ENCODE results near the gene VWA7. TPM values are rescaled to one million over a fixed set of nuclear protein-coding genes. Genes with fewer than 3 reads are reported as not detected.
"Not testable (repeated sequence)": the region's sequence is repeated elsewhere in the genome, so short reads cannot be mapped to it uniquely, and the experiment has no call there.

VWA7 gene
- total RNA-seq, 2 experiments from 2014 or later: 1.6 to 1.9 TPM

GRCh38 chr6:31811645-31812044, 34.5 kb upstream of the VWA7 start:
- ChIA-PET CTCF (interaction anchor here (1.2 kb wide), 1 partner anchor 10 kb away, joined by 4 read pairs; no protein-coding TSS in a partner anchor), POLR2A (interaction anchor here (0.6 to 2.4 kb wide), 2 partner anchors 11 to 15 kb away, joined by 3 to 10 read pairs; partner anchors contain the start of gene HSPA1B)

- CTCF ChIA-PET: not testable (repeated sequence)
- POLR2A ChIA-PET: interaction anchor here (0.6 kb wide), 1 partner anchor 9 kb away, joined by 3 read pairs; no protein-coding TSS in a partner anchor
Measured at GRCh38 chr6:31808599-31808998, 31.5 kb upstream of the VWA7 start.

- ChIA-PET POLR2A (interaction anchor here (0.6 to 3.1 kb wide), 13 partner anchors 8 to 1184 kb away, joined by 3 to 20 read pairs (median 4); partner anchors contain the start of genes GPANK1, HSPA1A, HSPA1B and HSPA1L), CTCF (interaction anchor here (0.6 to 2.0 kb wide), 10 partner anchors 9 to 1518 kb away, joined by 3 to 10 read pairs (median 4); partner anchors contain the start of genes HSPA1B and VARS1)
Measured at GRCh38 chr6:31806470-31807272, 29.5 kb upstream of the VWA7 start, which contains the start of gene LSM2. LSM2 (minus strand) TSS chr6:31806966; CDS start chr6:31806757, 209 bp downstream.

- CTCF ChIA-PET: interaction anchor here (1.0 to 2.0 kb wide), 6 partner anchors 8 to 76 kb away, joined by 4 to 10 read pairs (median 4); partner anchors contain the start of genes HSPA1A, HSPA1L and VARS1
- POLR2A ChIA-PET: interaction anchor here (0.7 to 3.1 kb wide), 9 partner anchors 8 to 142 kb away, joined by 3 to 20 read pairs (median 3); partner anchors contain the start of genes GPANK1, HSPA1B, VARS1 and VWA7
Measured at GRCh38 chr6:31805939-31806469, 28.9 kb upstream of the VWA7 start.

GRCh38 chr6:31801031-31801927, 24.2 kb upstream of the VWA7 start:
- CTCF ChIA-PET: interaction anchor here (0.7 to 0.8 kb wide), 2 partner anchors 16 to 28 kb away, joined by 3 to 7 read pairs; no protein-coding TSS in a partner anchor
- POLR2A ChIA-PET: interaction anchor here (0.6 to 0.7 kb wide), 2 partner anchors 136 to 148 kb away, joined by 3 to 7 read pairs; no protein-coding TSS in a partner anchor

GRCh38 chr6:31799781-31800180, 22.7 kb upstream of the VWA7 start:
- ChIA-PET POLR2A (interaction anchor here (0.6 kb wide), 1 partner anchor 32 kb away, joined by 3 read pairs; no protein-coding TSS in a partner anchor), CTCF (no interaction called here)

- CTCF ChIA-PET: interaction anchor here (0.9 to 1.3 kb wide), 2 partner anchors 9 to 20 kb away, joined by 3 to 4 read pairs; partner anchors contain the start of gene LSM2
- POLR2A ChIA-PET: no interaction called here
Measured at GRCh38 chr6:31797588-31797987, 20.5 kb upstream of the VWA7 start.

GRCh38 chr6:31796993-31797385, 19.9 kb upstream of the VWA7 start:
- ChIA-PET POLR2A (interaction anchor here (0.6 to 2.9 kb wide), 3 partner anchors 9 to 229 kb away, joined by 3 to 20 read pairs (median 7); partner anchors contain the start of gene LSM2), CTCF (interaction anchor here (0.9 to 2.3 kb wide), 4 partner anchors 10 to 36 kb away, joined by 3 to 7 read pairs (median 4); partner anchors contain the start of gene LSM2)

GRCh38 chr6:31795616-31796298, 18.6 kb upstream of the VWA7 start, which contains the start of gene VARS1:
VARS1 (minus strand) TSS chr6:31795752; CDS start chr6:31795217, 535 bp downstream.
- POLR2A ChIA-PET: interaction anchor here (0.6 to 2.9 kb wide), 3 partner anchors 10 to 255 kb away, joined by 3 to 20 read pairs (median 3); partner anchors contain the start of gene LSM2
- CTCF ChIA-PET: interaction anchor here (0.6 to 2.3 kb wide), 16 partner anchors 9 to 227 kb away, joined by 3 to 10 read pairs (median 4); partner anchors contain the start of genes CLIC1, HSPA1A, HSPA1L and LSM2

GRCh38 chr6:31794866-31795615, 17.9 kb upstream of the VWA7 start:
- CTCF ChIA-PET: interaction anchor here (0.6 to 2.3 kb wide), 8 partner anchors 8 to 63 kb away, joined by 3 to 10 read pairs (median 4); partner anchors contain the start of genes CLIC1, HSPA1A, HSPA1L and LSM2

GRCh38 chr6:31794294-31794865, 17.3 kb upstream of the VWA7 start:
- ChIA-PET CTCF (interaction anchor here (1.5 to 2.1 kb wide), 3 partner anchors 12 to 41 kb away, joined by 5 to 10 read pairs (median 6); partner anchors contain the start of gene LSM2), POLR2A (interaction anchor here (0.5 to 2.9 kb wide), 3 partner anchors 12 to 40 kb away, joined by 3 to 20 read pairs (median 9); partner anchors contain the start of gene LSM2)

More at GRCh38 chr6:31794866-31795615, 17.9 kb upstream of the VWA7 start:
- POLR2A ChIA-PET: interaction anchor here (0.5 to 2.9 kb wide), 4 partner anchors 11 to 254 kb away, joined by 3 to 20 read pairs (median 6); partner anchors contain the start of gene LSM2

- CTCF ChIA-PET, POLR2A ChIA-PET: not testable (repeated sequence)
Measured at GRCh38 chr6:31793927-31794245, 16.8 kb upstream of the VWA7 start.

GRCh38 chr6:31792761-31793171, 15.6 kb upstream of the VWA7 start:
- POLR2A ChIA-PET: interaction anchor here (1.0 kb wide), 1 partner anchor 21 kb away, joined by 3 read pairs; no protein-coding TSS in a partner anchor
- CTCF ChIA-PET: no interaction called here

GRCh38 chr6:31792090-31792374, 14.9 kb upstream of the VWA7 start:
- CTCF ChIA-PET: interaction anchor here (1.1 kb wide), 2 partner anchors 11 to 17 kb away, joined by 3 to 4 read pairs; no protein-coding TSS in a partner anchor
- POLR2A ChIA-PET: interaction anchor here (1.0 kb wide), 1 partner anchor 22 kb away, joined by 3 read pairs; no protein-coding TSS in a partner anchor

- ChIA-PET POLR2A (interaction anchor here (0.6 to 1.0 kb wide), 2 partner anchors 22 to 39 kb away, joined by 3 to 6 read pairs; no protein-coding TSS in a partner anchor), CTCF (interaction anchor here (0.6 to 2.4 kb wide), 12 partner anchors 10 to 584 kb away, joined by 3 to 8 read pairs (median 3); partner anchors contain the start of genes DDAH2 and VWA7)
Measured at GRCh38 chr6:31791324-31792089, 14.4 kb upstream of the VWA7 start.

All from activated CD8-positive, alpha-beta memory T cell treated with anti-CD3 and anti-CD28 coated beads for 36 hours (primary cell).